ENCODE results near the gene CX3CL1. TPM values are rescaled to one million over a fixed set of nuclear protein-coding genes. Genes with fewer than 3 reads are reported as not detected.

CX3CL1 gene
- total and polyA plus RNA-seq, 3 experiments from 2014 or later, result not detected

DNA sequence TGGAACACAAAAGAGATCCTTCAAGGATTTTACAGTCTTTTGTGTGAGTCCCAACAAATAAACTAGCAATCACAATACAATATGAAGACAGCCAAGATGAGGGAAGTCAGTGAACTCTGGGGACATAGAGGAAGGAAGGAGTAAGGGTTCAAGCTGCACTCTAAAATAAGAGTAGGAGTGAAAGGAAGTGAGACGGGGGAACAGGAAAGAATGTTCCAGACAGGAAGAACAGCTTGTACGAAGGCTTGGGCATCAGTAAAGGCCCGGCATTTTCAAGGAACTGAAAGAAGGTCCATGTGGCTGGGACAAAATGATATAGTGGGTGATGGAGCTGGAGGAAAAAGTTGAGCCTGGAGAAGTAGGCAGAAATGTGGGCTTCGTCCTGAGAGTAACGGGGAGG is 36.8 kb downstream of the CX3CL1 start:
- Histone ChIP-seq H3K27ac (ENCODE audit: low read depth, low read length) (no peak overlapping the region), H3K4me1 (ENCODE audit: insufficient read depth, low read length) (no peaks in the 10 kb centered on the region), H3K27me3 (ENCODE audit: insufficient read depth, low read length, poor library complexity, severe bottlenecking) (no peaks in the 10 kb centered on the region), H3K36me3 (ENCODE audit: insufficient read depth, low read length) (no peaks in the 10 kb centered on the region), H3K9me3 (ENCODE audit: low read length) (no peaks in the 10 kb centered on the region), H3K4me3 (ENCODE audit: low read length) (no peak overlapping the region)
- Mint-ChIP-seq H3K27ac (peak overlapping the region in 1 of 8 donors; percentile 38), H3K4me1 (no peaks in the 10 kb centered on the region), H3K4me3 (no peak overlapping the region), H3K36me3 (peaks cover 0 to 2% (median 0%) of the 10 kb centered on the region in 3 donors), H3K27me3 (peaks cover 0 to 13% of the 10 kb centered on the region in 2 donors), H3K9me3 (no peaks in the 10 kb centered on the region)
- no peak for DNase-seq
- CTCF ChIA-PET, result interaction anchor here (1.8 kb wide), 1 partner anchor 9 kb away, joined by 9 read pairs; no protein-coding TSS in a partner anchor
- POLR2A ChIA-PET, result interaction anchor here (0.6 kb wide), 1 partner anchor 13 kb away, joined by 4 read pairs; no protein-coding TSS in a partner anchor

DNA sequence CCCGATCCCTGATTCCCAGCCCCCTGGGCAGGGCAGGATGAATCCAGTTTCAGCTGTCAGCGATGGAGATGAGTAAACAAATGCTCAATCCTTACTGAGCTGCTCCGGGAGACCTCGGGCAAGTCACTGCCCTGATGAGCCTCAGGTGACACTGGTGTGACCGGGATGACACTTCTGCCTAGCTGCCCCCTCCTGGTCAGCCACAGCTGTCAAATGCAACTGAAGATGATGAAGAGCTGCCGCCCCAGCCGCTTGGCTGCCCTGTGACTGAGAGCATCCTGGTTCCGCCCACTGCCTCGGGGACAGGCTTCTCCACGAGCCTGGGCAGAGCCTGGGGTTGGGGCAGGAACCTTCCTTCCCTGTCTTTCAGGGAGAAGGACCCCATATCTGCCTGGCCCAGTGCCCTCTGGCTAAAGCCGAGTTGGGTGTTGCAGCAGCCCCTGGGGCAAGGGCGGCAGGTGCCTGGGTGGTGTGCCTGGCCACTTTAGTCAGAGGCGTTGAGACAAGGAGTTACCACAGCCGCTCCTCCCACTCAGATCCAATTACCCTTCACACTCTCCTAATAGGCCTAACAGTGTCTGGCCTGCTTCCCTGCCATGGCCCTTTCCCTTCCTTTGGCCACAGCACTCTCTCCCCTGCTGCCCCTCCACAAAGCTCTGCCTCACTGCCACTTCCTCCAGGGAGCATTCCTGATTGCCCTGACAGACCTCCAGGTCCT is 37.7 kb downstream of the CX3CL1 start:
- no peaks in the 10 kb centered on the region for H3K9me3 Mint-ChIP-seq
- H3K4me3 ChIP-seq (ENCODE audit: low read length), result no peak overlapping the region
- peaks cover 0 to 2% (median 0%) of the 10 kb centered on the region in 3 donors for H3K36me3 Mint-ChIP-seq
- H3K27me3 ChIP-seq (ENCODE audit: insufficient read depth, low read length, poor library complexity, severe bottlenecking), result no peaks in the 10 kb centered on the region
- H3K4me1 Mint-ChIP-seq, result no peaks in the 10 kb centered on the region
- CTCF ChIA-PET, result interaction anchor here (1.8 kb wide), 1 partner anchor 8 kb away, joined by 9 read pairs; no protein-coding TSS in a partner anchor
- no peak overlapping the region for H3K27ac ChIP-seq (ENCODE audit: low read depth, low read length)
- no peaks in the 10 kb centered on the region for H3K9me3 ChIP-seq (ENCODE audit: low read length)
- POLR2A ChIA-PET, result interaction anchor here (0.6 kb wide), 1 partner anchor 12 kb away, joined by 4 read pairs; no protein-coding TSS in a partner anchor
- DNase-seq, result no peak
- no peaks in the 10 kb centered on the region for H3K4me1 ChIP-seq (ENCODE audit: insufficient read depth, low read length)
- no peak overlapping the region for H3K27ac Mint-ChIP-seq
- H3K4me3 Mint-ChIP-seq, result no peak overlapping the region
- peaks cover 0 to 13% of the 10 kb centered on the region in 2 donors for H3K27me3 Mint-ChIP-seq
- no peaks in the 10 kb centered on the region for H3K36me3 ChIP-seq (ENCODE audit: insufficient read depth, low read length)

DNA sequence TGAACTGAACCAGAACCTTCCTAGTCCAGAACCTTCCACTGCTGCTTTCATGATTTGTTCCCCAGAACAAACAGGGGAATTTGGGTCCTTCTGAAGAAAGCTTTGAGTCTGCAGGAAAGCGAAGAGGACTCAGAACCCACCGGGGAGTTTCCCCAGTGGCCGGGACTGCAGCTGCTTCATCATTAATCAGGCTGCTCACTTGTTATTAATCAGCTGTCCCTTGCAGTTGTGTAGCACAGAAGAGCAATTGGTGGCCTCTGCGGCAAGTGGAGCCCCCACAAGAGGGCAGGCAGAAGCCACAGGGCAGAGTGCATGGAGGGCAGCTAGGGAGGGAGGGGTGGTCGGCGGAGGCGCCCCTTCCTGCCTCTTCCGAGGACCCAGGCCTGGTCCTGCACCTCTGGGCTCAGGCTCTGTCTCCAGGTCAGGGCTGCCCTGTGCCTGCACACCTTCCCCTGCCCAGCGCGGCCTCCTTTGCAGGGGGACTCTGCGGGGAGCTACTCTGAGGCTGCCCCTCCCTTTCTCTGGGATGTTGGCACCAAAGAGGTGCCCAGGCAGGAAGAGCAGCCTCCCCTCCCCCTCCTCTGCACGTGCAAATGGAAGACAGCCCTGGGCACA is 39.2 kb downstream of the CX3CL1 start:
- Histone ChIP-seq H3K36me3 (ENCODE audit: insufficient read depth, low read length) (no peaks in the 10 kb centered on the region), H3K27ac (ENCODE audit: low read depth, low read length) (no peak overlapping the region), H3K9me3 (ENCODE audit: low read length) (no peaks in the 10 kb centered on the region), H3K27me3 (ENCODE audit: insufficient read depth, low read length, poor library complexity, severe bottlenecking) (no peaks in the 10 kb centered on the region), H3K4me1 (ENCODE audit: insufficient read depth, low read length) (no peaks in the 10 kb centered on the region), H3K4me3 (ENCODE audit: low read length) (no peak overlapping the region)
- Mint-ChIP-seq H3K27ac (peak overlapping the region in 1 of 8 donors; percentile 23), H3K4me1 (peaks cover 0 to under 1% (median 0%) of the 10 kb centered on the region in 3 donors), H3K36me3 (peaks cover 0 to 2% (median 0%) of the 10 kb centered on the region in 3 donors), H3K9me3 (no peaks in the 10 kb centered on the region), H3K4me3 (no peak overlapping the region), H3K27me3 (peaks cover 0 to 13% of the 10 kb centered on the region in 2 donors)
- ChIA-PET CTCF (no interaction called here), POLR2A (no interaction called here)
- no peak for DNase-seq

DNA sequence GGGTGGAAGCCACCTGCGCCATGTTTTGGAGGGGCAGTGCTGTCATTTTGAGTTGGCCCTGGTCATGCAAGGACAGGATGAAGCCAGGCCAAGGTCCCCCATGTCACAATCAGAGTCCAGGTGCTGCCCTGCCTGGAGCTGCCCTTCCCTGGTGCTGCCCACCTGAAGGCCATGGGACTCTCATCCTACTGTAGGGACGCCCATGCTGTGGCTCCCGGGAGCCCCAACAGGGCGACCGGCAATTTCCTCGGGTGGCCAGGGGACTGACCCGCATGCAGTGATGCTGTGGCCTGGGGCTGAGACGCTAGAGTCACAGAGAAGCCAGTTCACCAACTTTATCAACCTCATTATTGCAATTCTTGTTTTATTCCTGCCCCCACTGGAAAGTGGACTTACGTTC is 40.3 kb downstream of the CX3CL1 start:
- Mint-ChIP-seq H3K9me3 (no peaks in the 10 kb centered on the region), H3K4me1 (peaks cover 8 to 10% (median 8%) of the 10 kb centered on the region in 3 donors), H3K27me3 (peaks cover 2 to 13% of the 10 kb centered on the region in 2 donors), H3K36me3 (peaks cover 0 to 2% (median 0%) of the 10 kb centered on the region in 3 donors), H3K4me3 (no peak overlapping the region), H3K27ac (peak overlapping the region in 1 of 8 donors; percentile 66)
- Histone ChIP-seq H3K9me3 (ENCODE audit: low read length) (no peaks in the 10 kb centered on the region), H3K4me1 (ENCODE audit: insufficient read depth, low read length) (peaks cover 9% of the 10 kb centered on the region), H3K27ac (ENCODE audit: low read depth, low read length) (no peak overlapping the region), H3K36me3 (ENCODE audit: insufficient read depth, low read length) (no peaks in the 10 kb centered on the region), H3K4me3 (ENCODE audit: low read length) (no peak overlapping the region), H3K27me3 (ENCODE audit: insufficient read depth, low read length, poor library complexity, severe bottlenecking) (no peaks in the 10 kb centered on the region)
- DNase-seq, result no peak
- ChIA-PET POLR2A (interaction anchor here (0.6 kb wide), 1 partner anchor 737 kb away, joined by 4 read pairs; no protein-coding TSS in a partner anchor), CTCF (interaction anchor here (1.0 kb wide), 1 partner anchor 112 kb away, joined by 3 read pairs; no protein-coding TSS in a partner anchor)

DNA sequence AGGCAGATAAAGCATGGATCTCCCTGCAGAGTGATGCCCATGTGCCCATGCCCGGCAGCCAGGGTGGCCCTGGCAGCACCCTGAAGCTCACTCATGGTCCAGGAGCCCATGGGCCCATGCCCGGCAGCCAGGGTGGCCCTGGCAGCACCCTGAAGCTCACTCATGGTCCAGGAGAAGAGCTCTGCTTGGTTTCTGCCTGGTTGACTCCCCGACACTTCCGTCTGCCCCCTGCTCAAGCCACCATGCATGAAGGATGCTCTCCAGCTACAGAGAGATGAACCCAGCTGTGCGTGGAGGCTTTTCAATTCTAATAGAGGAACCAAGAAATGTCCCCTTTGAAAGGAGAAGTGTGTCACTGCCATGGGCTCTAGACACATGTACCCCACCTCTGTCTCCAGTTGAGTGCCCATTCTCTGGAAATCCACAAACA is 41.0 kb downstream of the CX3CL1 start:
- ChIA-PET POLR2A (no interaction called here), CTCF (interaction anchor here (1.0 to 1.9 kb wide), 2 partner anchors 111 to 112 kb away, joined by 3 to 6 read pairs; no protein-coding TSS in a partner anchor)
- Histone ChIP-seq H3K4me1 (ENCODE audit: insufficient read depth, low read length) (peaks cover 9% of the 10 kb centered on the region), H3K4me3 (ENCODE audit: low read length) (no peak overlapping the region), H3K9me3 (ENCODE audit: low read length) (no peaks in the 10 kb centered on the region), H3K27me3 (ENCODE audit: insufficient read depth, low read length, poor library complexity, severe bottlenecking) (no peaks in the 10 kb centered on the region), H3K27ac (ENCODE audit: low read depth, low read length) (no peak overlapping the region), H3K36me3 (ENCODE audit: insufficient read depth, low read length) (no peaks in the 10 kb centered on the region)
- H3K27ac Mint-ChIP-seq, result peak overlapping the region in 1 of 8 donors; percentile 60
- peaks cover 0 to 2% (median 0%) of the 10 kb centered on the region in 3 donors for H3K36me3 Mint-ChIP-seq
- H3K4me3 Mint-ChIP-seq, result no peak overlapping the region
- H3K4me1 Mint-ChIP-seq, result peaks cover 8 to 14% (median 10%) of the 10 kb centered on the region in 3 donors
- H3K9me3 Mint-ChIP-seq, result no peaks in the 10 kb centered on the region
- H3K27me3 Mint-ChIP-seq, result peaks cover 2 to 13% of the 10 kb centered on the region in 2 donors
- no peak for DNase-seq

DNA sequence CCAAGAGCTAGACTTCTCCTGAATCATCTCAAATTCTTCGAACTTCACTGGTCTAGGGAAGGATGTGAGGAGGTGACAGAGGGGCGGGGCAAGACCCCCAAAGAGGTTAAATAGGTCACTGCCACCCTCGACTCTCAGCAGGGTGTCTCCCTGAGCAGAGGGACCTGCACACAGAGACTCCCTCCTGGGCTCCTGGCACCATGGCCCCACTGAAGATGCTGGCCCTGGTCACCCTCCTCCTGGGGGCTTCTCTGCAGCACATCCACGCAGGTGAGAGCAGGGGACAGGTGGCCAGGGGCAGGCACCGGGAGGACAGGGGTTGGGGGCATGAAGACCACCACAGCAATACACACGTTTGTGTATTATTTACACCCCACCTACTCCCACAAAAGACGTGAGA is 41.4 kb downstream of the CX3CL1 start:
- Histone ChIP-seq H3K4me3 (ENCODE audit: low read length) (no peak overlapping the region), H3K36me3 (ENCODE audit: insufficient read depth, low read length) (no peaks in the 10 kb centered on the region), H3K4me1 (ENCODE audit: insufficient read depth, low read length) (peaks cover 12% of the 10 kb centered on the region), H3K27me3 (ENCODE audit: insufficient read depth, low read length, poor library complexity, severe bottlenecking) (no peaks in the 10 kb centered on the region), H3K27ac (ENCODE audit: low read depth, low read length) (no peak overlapping the region), H3K9me3 (ENCODE audit: low read length) (no peaks in the 10 kb centered on the region)
- no peak overlapping the region for H3K4me3 Mint-ChIP-seq
- no peak for DNase-seq
- H3K9me3 Mint-ChIP-seq, result no peaks in the 10 kb centered on the region
- H3K36me3 Mint-ChIP-seq, result peaks cover 0 to 2% (median 0%) of the 10 kb centered on the region in 3 donors
- peaks cover 2 to 13% of the 10 kb centered on the region in 2 donors for H3K27me3 Mint-ChIP-seq
- H3K27ac Mint-ChIP-seq, result peak overlapping the region in 1 of 8 donors; percentile 60
- ChIA-PET POLR2A (no interaction called here), CTCF (interaction anchor here (1.9 kb wide), 1 partner anchor 111 kb away, joined by 6 read pairs; no protein-coding TSS in a partner anchor)
- H3K4me1 Mint-ChIP-seq, result peaks cover 10 to 18% (median 13%) of the 10 kb centered on the region in 3 donors

DNA sequence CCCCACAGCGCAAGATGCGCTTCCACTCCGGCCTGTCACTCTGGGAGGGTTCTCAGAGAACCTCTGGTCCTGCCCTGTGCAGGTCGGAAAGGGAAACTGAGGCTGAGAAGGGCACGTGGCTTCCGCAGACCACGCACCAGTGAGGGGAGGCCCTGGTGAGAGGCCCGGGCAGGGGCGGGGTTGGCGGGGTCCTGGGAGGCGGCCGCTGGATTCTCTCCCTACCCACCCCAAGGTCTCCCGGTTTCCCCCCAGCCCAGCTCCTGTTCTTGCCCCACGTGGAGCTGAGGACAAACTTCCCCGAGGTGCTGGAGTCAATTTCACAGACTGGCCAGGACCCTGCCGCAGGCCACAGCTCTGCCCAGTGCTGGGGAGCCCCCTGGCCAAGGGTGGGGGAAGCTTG is 43.8 kb downstream of the CX3CL1 start:
- Histone ChIP-seq H3K36me3 (ENCODE audit: insufficient read depth, low read length) (no peaks in the 10 kb centered on the region), H3K27me3 (ENCODE audit: insufficient read depth, low read length, poor library complexity, severe bottlenecking) (no peaks in the 10 kb centered on the region), H3K9me3 (ENCODE audit: low read length) (no peaks in the 10 kb centered on the region), H3K27ac (ENCODE audit: low read depth, low read length) (no peak overlapping the region), H3K4me3 (ENCODE audit: low read length) (no peak overlapping the region), H3K4me1 (ENCODE audit: insufficient read depth, low read length) (peaks cover 20% of the 10 kb centered on the region)
- H3K4me3 Mint-ChIP-seq, result no peak overlapping the region
- no peaks in the 10 kb centered on the region for H3K36me3 Mint-ChIP-seq
- no peak for DNase-seq
- H3K9me3 Mint-ChIP-seq, result no peaks in the 10 kb centered on the region
- ChIA-PET CTCF (interaction anchor here (0.9 to 5.1 kb wide), 10 partner anchors 11 to 332 kb away, joined by 3 to 127 read pairs (median 14); partner anchors contain the start of genes CCL17, CIAPIN1 and COQ9), POLR2A (interaction anchor here (1.3 to 1.5 kb wide), 2 partner anchors 31 to 47 kb away, joined by 3 to 4 read pairs; partner anchors contain the start of genes CIAPIN1, COQ9 and POLR2C)
- peaks cover 14 to 28% (median 18%) of the 10 kb centered on the region in 3 donors for H3K4me1 Mint-ChIP-seq
- H3K27me3 Mint-ChIP-seq, result peaks cover under 1 to 2% of the 10 kb centered on the region in 2 donors
- peak overlapping the region in 1 of 8 donors; percentile 8 for H3K27ac Mint-ChIP-seq
